DOHH2 (cell line): ENCODE measurements around the gene OR2T1.
"Not testable (repeated sequence)": the region's sequence is repeated elsewhere in the genome, so short reads cannot be mapped to it uniquely, and the experiment has no call there.

Experiments
- CTCF ChIP-seq: fragments of 200-600 bp; sonication (generic); IDR thresholded peaks from one replicate; pipeline ENCODE4 v1.5.1; 2014; ENCODE audit warnings: antibody characterized with exemption, mild to moderate bottlenecking, low read depth, low read length; ENCODE audit not compliant: poor library complexity, severe bottlenecking
- EZH2phosphoT487 ChIP-seq: fragments of 200-600 bp; sonication (generic); IDR thresholded peaks from 2 replicates; pipeline ENCODE4 v1.6.1; 2017; ENCODE audit warnings: borderline replicate concordance, mild to moderate bottlenecking, antibody characterized with exemption, low read length, moderate library complexity, mixed read lengths

- TF ChIP-seq CTCF, EZH2phosphoT487: not testable (repeated sequence)
Measured at GRCh38 chr1:248434913-248435312, 32.1 kb downstream of the OR2T1 start.
